Superior temporal gyrus (tissue), 1 donor: Measurements from ENCODE around the gene PRRC2A.

Source experiments
- DNase-seq: peaks from one replicate; pipeline ENCODE4 v3.0.0-alpha.2; 2016; ENCODE audit errors: extremely low spot score

PRRC2A gene

GRCh38 chr6:31665501-31666336 lies 45.2 kb downstream of the PRRC2A start, which contains the start of gene CSNK2B:
Gene CSNK2B (plus strand): TSS chr6:31666080. CDS start chr6:31666832, 752 bp downstream.
- peak; percentile 99 for DNase-seq

- no peak for DNase-seq
These were observed 45.9 kb downstream of the PRRC2A start for GRCh38 chr6:31666337-31666965.

- DNase-seq, result no peak
These were observed 49.2 kb downstream of the PRRC2A start, which contains the start of gene LY6G5B for GRCh38 chr6:31669676-31670075. Gene LY6G5B (plus strand): TSS chr6:31669976. CDS start chr6:31670951, 975 bp downstream.

GRCh38 chr6:31676322-31676903 lies 55.9 kb downstream of the PRRC2A start:
- no peak for DNase-seq

- DNase-seq, result no peak
These were observed 56.4 kb downstream of the PRRC2A start for GRCh38 chr6:31676904-31677303.

GRCh38 chr6:31677955-31678354 lies 57.4 kb downstream of the PRRC2A start:
- DNase-seq, result no peak

- DNase-seq, result peak; percentile 83
These were observed 60.0 kb downstream of the PRRC2A start, which contains the start of gene LY6G5C for GRCh38 chr6:31680226-31681134. Gene LY6G5C (minus strand): TSS chr6:31681067. CDS start chr6:31680373, 694 bp downstream.

- DNase-seq, result peak; percentile 48
These were observed 60.7 kb downstream of the PRRC2A start for GRCh38 chr6:31681135-31681671.

GRCh38 chr6:31683591-31683990 lies 63.1 kb downstream of the PRRC2A start:
- DNase-seq, result no peak

- DNase-seq, result no peak
These were observed 66.0 kb downstream of the PRRC2A start for GRCh38 chr6:31686483-31686882.

- DNase-seq, result no peak
These were observed 66.8 kb downstream of the PRRC2A start for GRCh38 chr6:31687321-31687720.
